ENCODE data around the gene BICD1. TPM values are rescaled to one million over a fixed set of nuclear protein-coding genes. Genes with fewer than 3 reads are reported as not detected.

Gene BICD1
- total and polyA plus RNA-seq, 4 donors, result 0.46 to 3.4 (median 1.1) TPM

DNA sequence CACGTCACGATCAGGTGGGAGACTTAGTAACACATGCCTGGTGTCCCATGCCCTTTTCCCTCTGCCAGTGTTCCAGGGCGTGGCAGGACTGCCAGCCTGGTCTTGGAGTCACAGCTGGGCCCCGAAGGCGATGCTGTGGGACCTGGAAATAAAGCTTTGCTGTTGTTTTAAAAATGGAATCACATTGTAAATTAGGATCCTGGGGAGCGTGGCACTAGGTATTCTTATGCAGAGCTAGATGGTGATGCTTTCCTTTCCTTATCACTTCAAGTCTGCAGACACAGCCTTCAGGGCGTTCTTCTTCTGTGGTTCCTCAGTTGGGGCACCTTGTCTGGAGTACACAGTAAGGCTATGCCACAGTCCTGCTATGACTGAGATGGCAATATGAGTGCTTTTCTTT lies 64.6 kb downstream of the BICD1 start:
- no peaks in the 10 kb centered on the region for H3K27me3 ChIP-seq (ENCODE audit: control insufficient read depth in 4 of 4, insufficient read depth in 4 of 4, low read length in 3 of 4)
- H3K9ac ChIP-seq (ENCODE audit: low read depth in 1 of 2, low read length in 2 of 2), result no peak overlapping the region
- TF ChIP-seq FOXA2 (IDR thresholded peaks at IDR 0.05), result no peak
- no peak for TF ChIP-seq GABPA (IDR thresholded peaks at IDR 0.05 in 1 of 2, conservative IDR thresholded peaks at IDR 0.05 in 1 of 2)
- TF ChIP-seq HNF4A (conservative IDR thresholded peaks at IDR 0.05), result no peak
- TF ChIP-seq, protein P1, sequence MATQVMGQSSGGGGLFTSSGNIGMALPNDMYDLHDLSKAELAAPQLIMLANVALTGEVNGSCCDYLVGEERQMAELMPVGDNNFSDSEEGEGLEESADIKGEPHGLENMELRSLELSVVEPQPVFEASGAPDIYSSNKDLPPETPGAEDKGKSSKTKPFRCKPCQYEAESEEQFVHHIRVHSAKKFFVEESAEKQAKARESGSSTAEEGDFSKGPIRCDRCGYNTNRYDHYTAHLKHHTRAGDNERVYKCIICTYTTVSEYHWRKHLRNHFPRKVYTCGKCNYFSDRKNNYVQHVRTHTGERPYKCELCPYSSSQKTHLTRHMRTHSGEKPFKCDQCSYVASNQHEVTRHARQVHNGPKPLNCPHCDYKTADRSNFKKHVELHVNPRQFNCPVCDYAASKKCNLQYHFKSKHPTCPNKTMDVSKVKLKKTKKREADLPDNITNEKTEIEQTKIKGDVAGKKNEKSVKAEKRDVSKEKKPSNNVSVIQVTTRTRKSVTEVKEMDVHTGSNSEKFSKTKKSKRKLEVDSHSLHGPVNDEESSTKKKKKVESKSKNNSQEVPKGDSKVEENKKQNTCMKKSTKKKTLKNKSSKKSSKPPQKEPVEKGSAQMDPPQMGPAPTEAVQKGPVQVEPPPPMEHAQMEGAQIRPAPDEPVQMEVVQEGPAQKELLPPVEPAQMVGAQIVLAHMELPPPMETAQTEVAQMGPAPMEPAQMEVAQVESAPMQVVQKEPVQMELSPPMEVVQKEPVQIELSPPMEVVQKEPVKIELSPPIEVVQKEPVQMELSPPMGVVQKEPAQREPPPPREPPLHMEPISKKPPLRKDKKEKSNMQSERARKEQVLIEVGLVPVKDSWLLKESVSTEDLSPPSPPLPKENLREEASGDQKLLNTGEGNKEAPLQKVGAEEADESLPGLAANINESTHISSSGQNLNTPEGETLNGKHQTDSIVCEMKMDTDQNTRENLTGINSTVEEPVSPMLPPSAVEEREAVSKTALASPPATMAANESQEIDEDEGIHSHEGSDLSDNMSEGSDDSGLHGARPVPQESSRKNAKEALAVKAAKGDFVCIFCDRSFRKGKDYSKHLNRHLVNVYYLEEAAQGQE (IDR thresholded peaks at IDR 0.05), result no peak
- no peak for TF ChIP-seq FOXA1 (IDR thresholded peaks at IDR 0.05)
- no peak for TF ChIP-seq RAD21 (IDR thresholded peaks at IDR 0.05)
- TF ChIP-seq EGR1 (IDR thresholded peaks at IDR 0.05; ENCODE audit: low read depth in 2 of 2), result no peak
- no peak for TF ChIP-seq JUND (IDR thresholded peaks at IDR 0.05)
- no peaks in the 10 kb centered on the region for H3K4me1 ChIP-seq (ENCODE audit: control insufficient read depth in 4 of 4, insufficient read depth in 4 of 4, low read length in 3 of 4)
- no peaks in the 10 kb centered on the region for H3K9me3 ChIP-seq (ENCODE audit: control insufficient read depth in 4 of 4, low read length in 3 of 4)
- H3K36me3 ChIP-seq (ENCODE audit: control insufficient read depth in 4 of 4, insufficient read depth in 3 of 4, low read depth in 1 of 4, low read length in 3 of 4), result no peaks in the 10 kb centered on the region
- no peak for DNase-seq (ENCODE audit: low spot score)
- no peak overlapping the region for H3K4me3 ChIP-seq (ENCODE audit: low read depth in 1 of 3, low read length in 3 of 3)
- 86% methylated on average over 7 of the region's 7 CpGs for WGBS
- no peak overlapping the region for H3K27ac ChIP-seq (ENCODE audit: low read depth in 1 of 2, low read length in 2 of 2)

DNA sequence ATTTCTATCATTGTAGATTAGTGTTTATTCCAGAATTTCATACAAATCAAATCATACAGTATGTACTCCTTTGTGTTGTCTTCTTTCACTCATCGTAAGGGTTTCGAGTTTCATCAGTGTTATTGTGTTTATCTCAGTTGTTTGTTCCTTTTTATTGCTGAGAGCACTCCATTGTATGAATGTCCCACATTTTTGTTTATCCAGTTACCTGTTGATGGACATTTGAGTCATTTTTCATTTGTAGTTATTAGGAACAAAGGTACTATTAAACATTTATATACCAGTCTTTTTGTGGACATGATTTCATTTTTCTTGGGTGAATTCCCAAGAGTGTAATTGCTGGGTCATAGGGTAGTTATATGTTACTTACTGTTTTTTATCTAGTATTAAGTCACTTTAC lies 70.0 kb downstream of the BICD1 start:
- Histone ChIP-seq H3K36me3 (ENCODE audit: control insufficient read depth in 4 of 4, insufficient read depth in 3 of 4, low read depth in 1 of 4, low read length in 3 of 4) (no peaks in the 10 kb centered on the region), H3K4me3 (ENCODE audit: low read depth in 1 of 3, low read length in 3 of 3) (no peak overlapping the region), H3K27ac (ENCODE audit: low read depth in 1 of 2, low read length in 2 of 2) (no peak overlapping the region), H3K27me3 (ENCODE audit: control insufficient read depth in 4 of 4, insufficient read depth in 4 of 4, low read length in 3 of 4) (no peaks in the 10 kb centered on the region), H3K9me3 (ENCODE audit: control insufficient read depth in 4 of 4, low read length in 3 of 4) (no peaks in the 10 kb centered on the region), H3K4me1 (ENCODE audit: control insufficient read depth in 4 of 4, insufficient read depth in 4 of 4, low read length in 3 of 4) (no peaks in the 10 kb centered on the region), H3K9ac (ENCODE audit: low read depth in 1 of 2, low read length in 2 of 2) (no peak overlapping the region)
- DNase-seq (ENCODE audit: low spot score), result no peak
- 95% methylated on average over 2 of the region's 2 CpGs for WGBS
- TF ChIP-seq HNF4G (IDR thresholded peaks at IDR 0.05) (no peak), HNF4A (conservative IDR thresholded peaks at IDR 0.05) (no peak), FOXA1 (IDR thresholded peaks at IDR 0.05) (no peak), SP1 (IDR thresholded peaks at IDR 0.05) (no peak), YY1 (IDR thresholded peaks at IDR 0.05) (no peak), NR2F2 (IDR thresholded peaks at IDR 0.05) (no peak), FOXA2 (IDR thresholded peaks at IDR 0.05) (no peak), EGR1 (IDR thresholded peaks at IDR 0.05; ENCODE audit: low read depth in 2 of 2) (no peak)
- TF ChIP-seq, protein P2, sequence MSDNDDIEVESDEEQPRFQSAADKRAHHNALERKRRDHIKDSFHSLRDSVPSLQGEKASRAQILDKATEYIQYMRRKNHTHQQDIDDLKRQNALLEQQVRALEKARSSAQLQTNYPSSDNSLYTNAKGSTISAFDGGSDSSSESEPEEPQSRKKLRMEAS (IDR thresholded peaks at IDR 0.05), result no peak
- TF ChIP-seq, protein P1 (IDR thresholded peaks at IDR 0.05), result no peak
- TF ChIP-seq, protein P3, sequence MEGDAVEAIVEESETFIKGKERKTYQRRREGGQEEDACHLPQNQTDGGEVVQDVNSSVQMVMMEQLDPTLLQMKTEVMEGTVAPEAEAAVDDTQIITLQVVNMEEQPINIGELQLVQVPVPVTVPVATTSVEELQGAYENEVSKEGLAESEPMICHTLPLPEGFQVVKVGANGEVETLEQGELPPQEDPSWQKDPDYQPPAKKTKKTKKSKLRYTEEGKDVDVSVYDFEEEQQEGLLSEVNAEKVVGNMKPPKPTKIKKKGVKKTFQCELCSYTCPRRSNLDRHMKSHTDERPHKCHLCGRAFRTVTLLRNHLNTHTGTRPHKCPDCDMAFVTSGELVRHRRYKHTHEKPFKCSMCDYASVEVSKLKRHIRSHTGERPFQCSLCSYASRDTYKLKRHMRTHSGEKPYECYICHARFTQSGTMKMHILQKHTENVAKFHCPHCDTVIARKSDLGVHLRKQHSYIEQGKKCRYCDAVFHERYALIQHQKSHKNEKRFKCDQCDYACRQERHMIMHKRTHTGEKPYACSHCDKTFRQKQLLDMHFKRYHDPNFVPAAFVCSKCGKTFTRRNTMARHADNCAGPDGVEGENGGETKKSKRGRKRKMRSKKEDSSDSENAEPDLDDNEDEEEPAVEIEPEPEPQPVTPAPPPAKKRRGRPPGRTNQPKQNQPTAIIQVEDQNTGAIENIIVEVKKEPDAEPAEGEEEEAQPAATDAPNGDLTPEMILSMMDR (IDR thresholded peaks at IDR 0.05; ENCODE audit: low read depth, low read length, missing input control), result no peak
- TF ChIP-seq, protein P4, sequence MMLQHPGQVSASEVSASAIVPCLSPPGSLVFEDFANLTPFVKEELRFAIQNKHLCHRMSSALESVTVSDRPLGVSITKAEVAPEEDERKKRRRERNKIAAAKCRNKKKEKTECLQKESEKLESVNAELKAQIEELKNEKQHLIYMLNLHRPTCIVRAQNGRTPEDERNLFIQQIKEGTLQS (IDR thresholded peaks at IDR 0.05), result no peak
